GM12873 (cell line): ENCODE data around the gene PGC.

Experiments
- TF ChIP-seq, protein P1 (sequence below): IDR thresholded peaks from 2 replicates; pipeline ENCODE4 v1.5.1; 2012; ENCODE audit warnings: low read depth, mild to moderate bottlenecking, moderate library complexity, low read length, control low read depth; ENCODE audit not compliant: insufficient read depth; ENCODE audit errors: missing control alignments

Gene PGC

DNA sequence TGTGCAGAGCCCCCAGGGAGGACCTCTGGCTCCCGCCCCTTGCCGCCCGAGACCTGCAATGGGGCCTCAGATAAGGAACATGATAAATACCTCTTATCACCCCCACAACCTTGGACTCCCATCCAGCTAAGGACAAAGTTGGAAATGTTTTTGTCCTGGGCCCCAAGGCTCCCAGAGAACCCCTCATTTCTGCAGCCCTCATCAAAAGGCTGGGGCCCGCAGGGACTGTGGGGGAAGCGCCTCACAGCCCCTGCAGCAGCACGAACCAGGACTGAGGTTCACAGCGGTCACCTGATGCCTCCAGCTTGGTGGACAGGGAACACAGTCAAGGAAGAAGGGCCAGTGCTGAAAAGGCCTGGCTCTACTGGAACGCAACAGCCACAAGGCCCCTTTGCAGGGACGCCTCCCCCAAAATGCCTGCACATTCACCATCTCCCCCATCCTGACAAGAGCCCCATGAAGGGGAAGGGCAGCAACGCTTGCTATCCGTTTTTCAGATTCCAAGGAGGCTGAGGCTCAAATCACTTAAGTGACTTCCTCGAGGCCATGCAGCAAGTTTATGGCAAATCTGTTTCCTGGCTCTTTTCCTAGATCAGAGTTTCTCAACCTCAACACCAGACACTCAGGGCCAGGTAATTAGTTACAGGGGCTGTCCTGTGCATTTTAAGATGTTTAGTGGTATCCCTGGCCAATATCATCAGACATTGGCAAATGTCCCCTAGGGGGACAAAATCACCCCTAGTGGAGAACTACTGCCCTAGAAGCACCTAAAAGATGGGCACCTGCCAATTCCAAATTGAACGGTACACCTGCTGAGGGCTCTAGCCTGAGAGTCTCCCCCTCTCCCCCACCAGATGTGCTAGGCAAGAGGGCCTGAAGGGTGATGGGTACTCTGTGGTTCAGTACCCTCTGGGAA is 22.4 kb downstream of the PGC start:
- TF ChIP-seq, protein P1, sequence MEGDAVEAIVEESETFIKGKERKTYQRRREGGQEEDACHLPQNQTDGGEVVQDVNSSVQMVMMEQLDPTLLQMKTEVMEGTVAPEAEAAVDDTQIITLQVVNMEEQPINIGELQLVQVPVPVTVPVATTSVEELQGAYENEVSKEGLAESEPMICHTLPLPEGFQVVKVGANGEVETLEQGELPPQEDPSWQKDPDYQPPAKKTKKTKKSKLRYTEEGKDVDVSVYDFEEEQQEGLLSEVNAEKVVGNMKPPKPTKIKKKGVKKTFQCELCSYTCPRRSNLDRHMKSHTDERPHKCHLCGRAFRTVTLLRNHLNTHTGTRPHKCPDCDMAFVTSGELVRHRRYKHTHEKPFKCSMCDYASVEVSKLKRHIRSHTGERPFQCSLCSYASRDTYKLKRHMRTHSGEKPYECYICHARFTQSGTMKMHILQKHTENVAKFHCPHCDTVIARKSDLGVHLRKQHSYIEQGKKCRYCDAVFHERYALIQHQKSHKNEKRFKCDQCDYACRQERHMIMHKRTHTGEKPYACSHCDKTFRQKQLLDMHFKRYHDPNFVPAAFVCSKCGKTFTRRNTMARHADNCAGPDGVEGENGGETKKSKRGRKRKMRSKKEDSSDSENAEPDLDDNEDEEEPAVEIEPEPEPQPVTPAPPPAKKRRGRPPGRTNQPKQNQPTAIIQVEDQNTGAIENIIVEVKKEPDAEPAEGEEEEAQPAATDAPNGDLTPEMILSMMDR, result peak; percentile 44

DNA sequence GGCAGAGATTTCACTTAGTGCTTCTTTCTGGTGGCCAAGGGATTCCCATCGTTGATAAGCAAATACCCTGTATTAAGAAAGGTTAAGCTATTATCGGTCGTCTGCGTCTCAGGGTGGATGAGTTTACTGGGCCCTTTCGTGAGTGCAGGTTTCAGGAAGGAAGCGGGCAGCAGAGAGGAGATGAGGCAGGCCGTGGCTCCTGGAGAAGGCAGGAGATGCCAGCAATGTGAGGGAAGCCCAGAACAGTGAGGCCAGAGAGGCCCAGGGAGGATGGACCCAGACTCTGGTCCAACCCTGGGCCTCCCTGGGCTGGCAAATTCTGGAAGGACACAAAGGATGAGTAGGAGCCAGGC is 23.0 kb downstream of the PGC start:
- TF ChIP-seq, protein P1, result no peak

DNA sequence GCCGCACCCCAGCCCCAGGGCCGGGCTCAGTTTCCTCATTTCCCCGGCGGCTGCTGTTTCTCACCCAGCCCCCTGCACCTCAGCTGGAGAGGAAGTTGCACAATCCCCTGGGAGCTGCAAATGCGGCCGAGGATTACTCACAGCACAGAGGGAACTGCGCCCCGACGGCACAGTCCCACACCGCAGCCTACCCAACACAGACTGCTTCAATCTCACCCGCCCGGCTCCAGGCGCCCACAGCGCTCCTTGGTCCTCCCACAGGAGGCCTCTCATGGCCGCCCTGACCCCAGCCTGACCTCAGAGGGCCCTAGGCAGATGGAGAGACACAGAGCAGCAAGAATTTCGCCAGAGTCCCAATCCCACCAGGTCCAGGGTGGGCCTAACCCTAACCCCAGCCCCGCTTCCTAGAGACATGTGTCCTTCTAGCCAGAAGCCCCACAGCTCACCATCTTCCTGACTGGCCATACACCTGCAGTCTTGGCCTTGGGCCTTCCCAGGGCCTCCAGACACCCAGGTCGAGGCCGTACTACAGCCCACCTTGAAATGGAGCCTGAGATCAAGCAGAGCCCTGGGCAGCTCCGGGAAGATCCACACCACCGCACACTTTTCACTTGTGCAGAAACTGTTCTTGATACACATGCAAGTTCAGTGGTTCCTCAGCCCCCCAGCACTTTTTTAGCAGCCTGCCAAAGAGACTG is 23.5 kb downstream of the PGC start:
- TF ChIP-seq, protein P1, result no peak

DNA sequence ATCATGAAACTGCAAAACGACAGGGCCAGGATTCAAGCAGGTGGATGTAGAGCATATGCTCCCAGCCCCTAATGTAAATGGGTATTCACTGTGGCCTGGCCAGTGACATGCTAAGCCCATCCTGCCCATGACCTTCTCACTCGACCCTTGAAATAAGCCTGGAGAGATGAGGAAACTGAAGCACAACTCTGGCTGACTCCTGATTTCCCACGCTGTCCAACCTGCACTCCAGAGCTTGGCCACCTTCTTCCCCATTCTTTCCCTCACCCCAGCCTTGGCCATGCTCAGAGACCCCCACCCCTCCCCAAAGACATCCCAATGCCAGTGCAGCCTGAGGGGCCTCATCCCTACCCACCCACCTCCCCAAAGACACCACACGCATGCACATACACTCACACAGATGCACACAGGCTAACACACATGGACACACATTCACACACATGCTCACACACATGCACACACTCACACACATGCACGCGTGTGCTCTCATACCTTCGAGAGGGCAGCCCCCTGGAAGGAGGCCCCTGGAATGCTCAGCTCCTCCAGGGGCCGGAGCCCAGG is 24.1 kb downstream of the PGC start:
- TF ChIP-seq, protein P1, result no peak

DNA sequence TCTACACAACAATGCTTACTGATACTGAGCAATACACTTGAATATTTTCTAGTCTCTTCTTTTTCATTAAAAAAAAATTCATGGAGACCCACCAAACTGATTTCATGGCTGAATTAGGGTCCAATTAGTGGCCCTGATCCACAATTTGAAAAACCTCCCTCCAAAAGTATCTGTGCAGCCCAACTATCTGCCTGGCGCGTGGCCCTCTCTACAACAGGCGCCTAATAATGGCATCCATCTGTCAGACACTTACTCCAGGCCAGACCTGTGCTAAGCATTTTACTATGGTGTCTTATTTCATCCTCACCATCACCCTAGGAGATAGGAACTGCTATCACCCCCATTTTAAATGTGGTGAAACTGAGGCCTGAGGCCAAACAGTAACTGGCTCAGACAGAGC is 25.8 kb downstream of the PGC start:
- TF ChIP-seq, protein P1, result no peak

DNA sequence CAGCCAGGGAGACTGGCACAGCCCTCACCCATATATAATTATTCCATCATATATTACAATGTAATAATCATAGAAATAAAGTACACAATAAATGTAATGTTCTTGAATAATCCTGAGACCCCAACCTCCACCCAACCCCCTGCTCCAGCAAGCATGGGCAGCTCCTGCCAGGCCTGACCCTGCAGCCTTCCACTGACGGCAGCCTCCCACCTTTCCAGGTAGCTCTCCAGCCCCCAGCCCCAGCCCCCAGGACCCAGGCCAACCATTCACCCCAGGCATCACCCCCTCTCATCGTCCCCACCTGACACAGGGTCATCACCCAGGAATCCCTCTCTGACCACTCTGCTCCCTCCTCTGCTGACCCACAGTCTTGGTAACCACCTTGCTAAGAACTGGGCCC is 26.4 kb downstream of the PGC start:
- TF ChIP-seq, protein P1, result no peak

DNA sequence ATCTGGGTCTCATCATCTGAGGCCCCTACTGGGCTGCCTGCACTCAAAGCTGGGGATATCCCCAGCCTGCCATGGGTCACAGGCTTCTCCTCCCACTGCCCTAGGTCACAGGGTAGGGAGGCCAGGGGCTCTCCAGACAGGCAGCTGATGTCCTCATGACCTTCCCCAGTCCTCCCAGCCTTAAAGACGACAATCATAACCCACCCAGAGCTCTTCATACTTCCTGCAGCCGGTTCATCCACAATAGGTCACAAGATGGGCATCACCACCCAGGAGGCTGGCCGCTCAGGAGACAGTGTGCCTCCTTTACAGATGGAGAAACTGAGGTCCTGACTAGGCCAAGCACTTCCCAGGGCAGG is 27.0 kb downstream of the PGC start:
- TF ChIP-seq, protein P1, result no peak
